Measurements from ENCODE around the gene DDX41. TPM values are rescaled to one million over a fixed set of nuclear protein-coding genes. Genes with fewer than 3 reads are reported as not detected.

The DDX41 gene
- total RNA-seq, 2 donors from 2014 or later = 70.1 to 230 TPM

Other genes with a start within 250 kb of the DDX41 start
- 10 to 100 TPM; 14.8 to 21.5 TPM for gene RAB24, start 213.2 kb downstream of the DDX41 start, total RNA-seq
- gene PRELID1, start 213.2 kb downstream of the DDX41 start, total RNA-seq = 100 to 1,000 TPM; 161 to 206 TPM
- gene MXD3, start 205.1 kb downstream of the DDX41 start, total RNA-seq = 10 to 100 TPM; 31.4 to 73.9 TPM
- 100 to 1,000 TPM in 1 of 2 donors, 10 to 100 TPM in 1; 96.7 to 108 TPM for gene LMAN2, start 165.3 kb downstream of the DDX41 start, total RNA-seq
- gene RGS14, start 159.0 kb downstream of the DDX41 start, total RNA-seq = 10 to 100 TPM; 22.0 to 77.6 TPM
- under 1 TPM; 0.07 to 0.19 TPM for gene SLC34A1, start 132.5 kb downstream of the DDX41 start, total RNA-seq
- gene PFN3, start 116.3 kb downstream of the DDX41 start, total RNA-seq = not detected
- 1 to 10 TPM; 2.2 to 9.8 TPM for gene F12, start 107.4 kb downstream of the DDX41 start, total RNA-seq
- 100 to 1,000 TPM; 104 to 125 TPM for gene GRK6, start 90.3 kb downstream of the DDX41 start, total RNA-seq
- gene PRR7, start 70.1 kb downstream of the DDX41 start, total RNA-seq = 10 to 100 TPM in 1 of 2 donors, 1 to 10 TPM in 1; 4.1 to 11.4 TPM
- gene DBN1, start 43.3 kb downstream of the DDX41 start, total RNA-seq = 10 to 100 TPM in 1 of 2 donors, 1 to 10 TPM in 1; 5.5 to 20.2 TPM
- 10 to 100 TPM; 44.6 to 47.5 TPM for gene PDLIM7, start 19.4 kb downstream of the DDX41 start, total RNA-seq
- gene DOK3, start 7.1 kb downstream of the DDX41 start, total RNA-seq = 10 to 100 TPM in 1 of 2 donors, 1 to 10 TPM in 1; 1.8 to 14.9 TPM
- 100 to 1,000 TPM in 1 of 2 donors, 10 to 100 TPM in 1; 73.1 to 108 TPM for gene FAM193B, start 37.6 kb upstream of the DDX41 start, total RNA-seq
- 100 to 1,000 TPM in 1 of 2 donors, 10 to 100 TPM in 1; 94.0 to 114 TPM for gene TMED9, start 75.2 kb upstream of the DDX41 start, total RNA-seq
- 10 to 100 TPM in 1 of 2 donors, 1 to 10 TPM in 1; 3.8 to 19.8 TPM for gene B4GALT7, start 83.2 kb upstream of the DDX41 start, total RNA-seq

Measured in activated naive CD4-positive, alpha-beta T cell treated with anti-CD3 and anti-CD28 coated beads, Interleukin-2, amount 50 U/mL, for 72 hours (primary cell).